OCI-LY1 (cell line): ENCODE data around the gene DXO.

Source experiments
- H2AFZ ChIP-seq: fragments of 200-600 bp; sonication (generic), shearing (Covaris generic); 2 replicates; pipeline ENCODE4 v1.6.0; 2014; ENCODE audit warnings: antibody characterized with exemption, mild to moderate bottlenecking, low read length
- H3F3A ChIP-seq: fragments of 200-600 bp; sonication (generic), shearing (Covaris generic); 2 replicates; pipeline ENCODE4 v1.6.0; 2014; ENCODE audit warnings: mild to moderate bottlenecking, antibody characterized with exemption, low read length, moderate library complexity; ENCODE audit not compliant: insufficient read depth
- H3K27ac ChIP-seq: fragments of 200-600 bp; sonication (generic); 2 replicates; pipeline ENCODE4 v1.5.1; 2014; ENCODE audit warnings: low read length, mixed run types, mild to moderate bottlenecking, low read depth; ENCODE audit not compliant: poor library complexity, severe bottlenecking
- H3K27me3 ChIP-seq: fragments of 200-600 bp; sonication (generic); 2 replicates; pipeline ENCODE4 v1.6.0; 2014; ENCODE audit warnings: antibody characterized with exemption, mild to moderate bottlenecking, low read length, moderate library complexity; ENCODE audit not compliant: insufficient read depth
- H3K36me3 ChIP-seq: fragments of 200-600 bp; sonication (generic); 2 replicates; pipeline ENCODE4 v1.6.1; 2014; ENCODE audit warnings: mild to moderate bottlenecking, antibody characterized with exemption, low read length, moderate library complexity, mixed read lengths; ENCODE audit not compliant: insufficient read depth
- H3K4me1 ChIP-seq: fragments of 200-600 bp; sonication (generic); 2 replicates; pipeline ENCODE4 v1.5.1; 2014; ENCODE audit warnings: mild to moderate bottlenecking, low read length, moderate library complexity; ENCODE audit not compliant: insufficient read depth, severe bottlenecking
- H3K4me2 ChIP-seq: fragments of 200-600 bp; sonication (generic), shearing (Covaris generic); 2 replicates; pipeline ENCODE4 v1.6.1; 2014; ENCODE audit warnings: low read length
- H3K4me3 ChIP-seq: fragments of 200-600 bp; sonication (generic); 2 replicates; pipeline ENCODE4 v1.5.1; 2014; ENCODE audit warnings: low read length, low read depth, mild to moderate bottlenecking, mixed read lengths; ENCODE audit not compliant: poor library complexity, severe bottlenecking
- H3K79me2 ChIP-seq: fragments of 200-600 bp; shearing (Covaris generic); 2 replicates; pipeline ENCODE4 v1.6.1; 2016; ENCODE audit warnings: mixed run types, low read length, mixed read lengths; ENCODE audit not compliant: insufficient read depth
- H3K9ac ChIP-seq: fragments of 200-600 bp; sonication (generic), shearing (Covaris generic); 2 replicates; pipeline ENCODE4 v1.6.1; 2014; ENCODE audit warnings: mild to moderate bottlenecking, low read length, mixed read lengths
- H3K9me2 ChIP-seq: fragments of 200-600 bp; sonication (generic), shearing (Covaris generic); 2 replicates; pipeline ENCODE4 v1.6.1; 2014; ENCODE audit warnings: low read depth, mild to moderate bottlenecking, low read length, mixed read lengths
- H3K9me3 ChIP-seq: fragments of 200-600 bp; shearing (Covaris generic); 2 replicates; pipeline ENCODE4 v1.6.1; 2014; ENCODE audit warnings: low read length, mixed read lengths
- H4K20me1 ChIP-seq: fragments of 200-600 bp; sonication (generic), shearing (Covaris generic); 2 replicates; pipeline ENCODE4 v1.6.0; 2016; ENCODE audit warnings: mild to moderate bottlenecking, low read length; ENCODE audit not compliant: insufficient read depth
- EZH2 ChIP-seq: fragments of 200-600 bp; sonication (generic), shearing (Covaris generic); IDR thresholded peaks from 2 replicates; pipeline ENCODE4 v1.8.0; 2017; ENCODE audit warnings: borderline replicate concordance, mixed run types, mild to moderate bottlenecking, antibody characterized with exemption, low read length, moderate library complexity, mixed read lengths
- TF ChIP-seq, protein P1 (sequence below): fragments of 200-600 bp; sonication (generic), shearing (Covaris generic); IDR thresholded peaks from 2 replicates; pipeline ENCODE4 v1.5.1; 2017; ENCODE audit warnings: mild to moderate bottlenecking, antibody characterized with exemption, low read length, moderate library complexity, mixed read lengths

The DXO gene

DNA sequence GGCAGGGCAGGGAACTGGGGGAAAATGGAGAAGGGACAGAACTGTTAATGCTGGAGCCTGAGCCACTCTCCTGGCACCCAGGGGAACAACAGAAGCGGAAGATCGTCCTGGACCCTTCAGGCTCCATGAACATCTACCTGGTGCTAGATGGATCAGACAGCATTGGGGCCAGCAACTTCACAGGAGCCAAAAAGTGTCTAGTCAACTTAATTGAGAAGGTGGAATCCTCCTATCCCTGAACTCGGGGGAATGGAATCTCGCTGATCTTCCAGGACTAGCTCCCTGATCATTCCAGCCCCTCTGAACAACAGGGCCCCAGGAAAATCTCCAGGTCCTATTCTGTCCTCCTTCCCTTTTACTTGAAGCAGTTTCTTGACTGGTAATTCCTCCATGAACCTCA is 24.1 kb downstream of the DXO start:
- Histone ChIP-seq H3K4me1 (no peaks in the 10 kb centered on the region), H3K4me3 (no peak overlapping the region), H3K4me2 (no peak overlapping the region), H3K79me2 (no peaks in the 10 kb centered on the region), H2AFZ (no peak overlapping the region), H3K27ac (no peak overlapping the region), H3K36me3 (peaks cover 19% of the 10 kb centered on the region; the same call in 1 of the 2 replicates), H3K27me3 (peaks cover 5% of the 10 kb centered on the region; the same call in 1 of the 2 replicates), H3K9me3 (no peaks in the 10 kb centered on the region), H3K9ac (no peak overlapping the region), H4K20me1 (no peaks in the 10 kb centered on the region), H3F3A (no peaks in the 10 kb centered on the region), H3K9me2 (no peaks in the 10 kb centered on the region)
- TF ChIP-seq, protein P1, sequence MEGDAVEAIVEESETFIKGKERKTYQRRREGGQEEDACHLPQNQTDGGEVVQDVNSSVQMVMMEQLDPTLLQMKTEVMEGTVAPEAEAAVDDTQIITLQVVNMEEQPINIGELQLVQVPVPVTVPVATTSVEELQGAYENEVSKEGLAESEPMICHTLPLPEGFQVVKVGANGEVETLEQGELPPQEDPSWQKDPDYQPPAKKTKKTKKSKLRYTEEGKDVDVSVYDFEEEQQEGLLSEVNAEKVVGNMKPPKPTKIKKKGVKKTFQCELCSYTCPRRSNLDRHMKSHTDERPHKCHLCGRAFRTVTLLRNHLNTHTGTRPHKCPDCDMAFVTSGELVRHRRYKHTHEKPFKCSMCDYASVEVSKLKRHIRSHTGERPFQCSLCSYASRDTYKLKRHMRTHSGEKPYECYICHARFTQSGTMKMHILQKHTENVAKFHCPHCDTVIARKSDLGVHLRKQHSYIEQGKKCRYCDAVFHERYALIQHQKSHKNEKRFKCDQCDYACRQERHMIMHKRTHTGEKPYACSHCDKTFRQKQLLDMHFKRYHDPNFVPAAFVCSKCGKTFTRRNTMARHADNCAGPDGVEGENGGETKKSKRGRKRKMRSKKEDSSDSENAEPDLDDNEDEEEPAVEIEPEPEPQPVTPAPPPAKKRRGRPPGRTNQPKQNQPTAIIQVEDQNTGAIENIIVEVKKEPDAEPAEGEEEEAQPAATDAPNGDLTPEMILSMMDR = no peak
- no peak for TF ChIP-seq EZH2

DNA sequence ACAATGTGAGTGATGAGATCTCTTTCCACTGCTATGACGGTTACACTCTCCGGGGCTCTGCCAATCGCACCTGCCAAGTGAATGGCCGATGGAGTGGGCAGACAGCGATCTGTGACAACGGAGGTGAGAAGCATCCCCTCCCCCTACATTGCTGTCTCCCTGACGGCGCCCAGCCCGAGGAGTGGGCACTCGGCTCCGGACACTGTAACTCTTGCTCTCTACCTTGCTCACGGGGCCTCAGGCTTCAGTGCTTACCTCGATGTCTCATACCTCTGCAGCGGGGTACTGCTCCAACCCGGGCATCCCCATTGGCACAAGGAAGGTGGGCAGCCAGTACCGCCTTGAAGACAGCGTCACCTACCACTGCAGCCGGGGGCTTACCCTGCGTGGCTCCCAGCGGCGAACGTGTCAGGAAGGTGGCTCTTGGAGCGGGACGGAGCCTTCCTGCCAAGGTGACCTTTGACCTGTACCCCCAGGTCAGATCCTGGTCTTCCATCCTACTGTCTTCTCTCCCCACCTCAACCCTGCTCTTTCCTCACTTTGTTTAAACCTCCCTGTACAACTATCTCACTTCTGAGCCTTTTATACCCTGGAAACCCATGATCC is 24.8 kb downstream of the DXO start:
- Histone ChIP-seq H3K9me3 (no peaks in the 10 kb centered on the region), H3K4me1 (no peaks in the 10 kb centered on the region), H3K27me3 (peaks cover 10% of the 10 kb centered on the region), H3K4me2 (no peak overlapping the region), H3K9me2 (no peaks in the 10 kb centered on the region), H3K9ac (no peak overlapping the region), H3K79me2 (no peaks in the 10 kb centered on the region), H3K4me3 (no peak overlapping the region), H3F3A (no peaks in the 10 kb centered on the region), H3K27ac (no peak overlapping the region), H2AFZ (no peak overlapping the region), H3K36me3 (peaks cover 12% of the 10 kb centered on the region; the same call in 1 of the 2 replicates), H4K20me1 (no peaks in the 10 kb centered on the region)
- no peak for TF ChIP-seq EZH2
- TF ChIP-seq, protein P1 = no peak

DNA sequence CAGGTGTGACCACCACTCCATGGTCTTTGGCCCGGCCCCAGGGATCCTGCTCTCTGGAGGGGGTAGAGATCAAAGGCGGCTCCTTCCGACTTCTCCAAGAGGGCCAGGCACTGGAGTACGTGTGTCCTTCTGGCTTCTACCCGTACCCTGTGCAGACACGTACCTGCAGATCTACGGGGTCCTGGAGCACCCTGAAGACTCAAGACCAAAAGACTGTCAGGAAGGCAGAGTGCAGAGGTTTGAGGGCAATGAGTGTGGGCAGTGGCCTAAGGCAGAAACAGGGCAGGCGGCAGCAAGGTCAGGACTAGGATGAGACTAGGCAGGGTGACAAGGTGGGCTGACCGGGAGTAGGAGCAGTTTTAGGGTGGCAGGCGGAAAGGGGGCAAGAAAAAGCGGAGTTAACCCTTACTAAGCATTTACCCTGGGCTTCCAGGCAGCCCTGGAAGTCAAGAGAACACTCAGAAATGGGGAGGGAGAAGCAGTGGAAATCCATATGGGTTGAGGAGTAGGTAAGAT is 25.5 kb downstream of the DXO start:
- peaks cover 11% of the 10 kb centered on the region for H3K27me3 ChIP-seq
- TF ChIP-seq, protein P1 = no peak
- TF ChIP-seq EZH2 = no peak
- no peak overlapping the region for H2AFZ ChIP-seq
- H3K4me2 ChIP-seq = no peak overlapping the region
- no peaks in the 10 kb centered on the region for H3K4me1 ChIP-seq
- no peaks in the 10 kb centered on the region for H3F3A ChIP-seq
- no peaks in the 10 kb centered on the region for H3K79me2 ChIP-seq
- peaks cover 5% of the 10 kb centered on the region; the same call in 1 of the 2 replicates for H3K36me3 ChIP-seq
- H3K9me2 ChIP-seq = no peaks in the 10 kb centered on the region
- H3K9me3 ChIP-seq = no peaks in the 10 kb centered on the region
- no peak overlapping the region for H3K27ac ChIP-seq
- H3K4me3 ChIP-seq = no peak overlapping the region
- H4K20me1 ChIP-seq = no peaks in the 10 kb centered on the region
- no peak overlapping the region for H3K9ac ChIP-seq
